ENCODE measurements around the gene RASSF7.

The RASSF7 gene

DNA sequence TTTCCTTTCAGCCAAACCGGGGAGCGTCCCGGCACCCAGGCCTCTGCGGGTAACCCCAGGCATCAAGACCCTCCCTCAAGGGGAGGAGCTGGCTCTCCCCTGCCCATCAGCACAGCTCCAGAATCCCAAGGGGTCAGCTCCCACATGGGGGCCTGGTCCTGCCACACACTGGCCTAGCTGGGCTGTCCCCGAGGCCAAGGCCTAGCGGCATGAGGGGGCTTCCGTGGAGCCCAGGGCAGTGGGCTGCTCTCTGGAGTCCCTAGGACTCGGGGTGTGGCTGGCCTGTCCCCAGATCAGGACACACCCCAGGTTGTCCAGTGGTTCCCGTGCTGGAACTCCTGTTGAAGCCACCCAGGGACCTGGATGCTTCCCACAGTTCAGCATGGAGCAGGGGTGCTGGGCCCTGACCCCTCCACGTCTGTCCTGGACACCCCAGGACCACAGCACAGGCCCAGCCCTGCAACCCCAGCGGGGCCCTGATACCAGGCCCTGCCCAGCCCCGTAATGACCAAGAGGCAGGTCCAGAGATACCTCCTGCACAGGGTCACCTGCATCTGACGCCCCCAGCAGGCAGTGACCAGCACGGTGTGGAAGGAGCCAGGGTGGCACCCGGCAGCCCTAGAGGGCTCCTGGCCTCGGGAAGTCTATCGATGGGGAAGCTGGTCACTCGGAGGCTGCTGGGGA, 30.9 kb upstream of the RASSF7 start:
- no peak overlapping the region for H3K9ac ChIP-seq (ENCODE audit: low read depth, low read length)
- no peaks in the 10 kb centered on the region for H3K4me1 ChIP-seq (ENCODE audit: insufficient read depth, low read length)
- peaks cover 3% of the 10 kb centered on the region; the same call in 1 of the 2 replicates for H3K36me3 ChIP-seq (ENCODE audit: insufficient read depth, low read length)
- no peaks in the 10 kb centered on the region for H3K9me3 ChIP-seq (ENCODE audit: control insufficient read depth, insufficient read depth, low read length)

- Histone ChIP-seq H3K9ac (ENCODE audit: low read depth, low read length) (no peak overlapping the region), H3K4me1 (ENCODE audit: insufficient read depth, low read length) (no peaks in the 10 kb centered on the region), H3K36me3 (ENCODE audit: insufficient read depth, low read length) (peaks cover 3% of the 10 kb centered on the region; the same call in 1 of the 2 replicates), H3K9me3 (ENCODE audit: control insufficient read depth, insufficient read depth, low read length) (no peaks in the 10 kb centered on the region)
These were observed 29.6 kb upstream of the RASSF7 start for GRCh38 chr11:530960-531831.

GRCh38 chr11:531919-532526, 28.7 kb upstream of the RASSF7 start:
- H3K4me1 ChIP-seq (ENCODE audit: insufficient read depth, low read length) = no peaks in the 10 kb centered on the region
- no peaks in the 10 kb centered on the region for H3K9me3 ChIP-seq (ENCODE audit: control insufficient read depth, insufficient read depth, low read length)
- peaks cover 3% of the 10 kb centered on the region; the same call in 1 of the 2 replicates for H3K36me3 ChIP-seq (ENCODE audit: insufficient read depth, low read length)
- H3K9ac ChIP-seq (ENCODE audit: low read depth, low read length) = no peak overlapping the region

- Histone ChIP-seq H3K9ac (ENCODE audit: low read depth, low read length) (no peak overlapping the region), H3K4me1 (ENCODE audit: insufficient read depth, low read length) (no peaks in the 10 kb centered on the region), H3K9me3 (ENCODE audit: control insufficient read depth, insufficient read depth, low read length) (no peaks in the 10 kb centered on the region), H3K36me3 (ENCODE audit: insufficient read depth, low read length) (peaks cover 3% of the 10 kb centered on the region; the same call in 1 of the 2 replicates)
These were observed 28.2 kb upstream of the RASSF7 start for GRCh38 chr11:532527-532985.

DNA sequence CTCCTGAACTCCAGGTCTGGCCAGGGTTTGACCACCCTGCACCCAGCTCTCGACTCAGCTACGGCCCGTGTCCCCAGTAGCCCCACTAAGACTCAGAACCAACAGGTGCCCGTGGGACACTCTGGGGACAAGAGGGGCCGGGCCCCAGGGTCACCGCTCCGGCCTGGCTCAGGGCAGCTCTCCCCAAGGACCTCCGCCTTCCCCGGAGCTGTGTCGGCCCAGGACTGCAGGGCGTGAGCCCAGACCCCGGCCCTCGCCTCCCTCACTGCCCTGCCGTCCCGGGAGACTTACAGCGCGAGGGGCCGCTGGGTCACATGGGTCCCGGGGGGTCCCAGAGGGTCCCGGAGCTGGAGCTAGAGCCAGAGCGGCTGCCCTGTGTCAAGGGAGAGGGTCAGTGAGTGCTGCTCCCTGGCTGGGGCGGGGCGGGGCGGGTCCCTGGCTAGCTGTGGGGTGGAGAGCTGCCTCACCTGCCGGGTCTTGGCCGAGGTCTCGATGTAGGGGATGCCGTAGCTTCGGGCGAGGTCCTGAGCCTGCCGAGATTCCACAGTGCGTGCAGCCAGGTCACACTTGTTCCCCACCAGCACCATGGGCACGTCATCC, 27.7 kb upstream of the RASSF7 start:
- Histone ChIP-seq H3K36me3 (ENCODE audit: insufficient read depth, low read length) (peaks cover 3% of the 10 kb centered on the region; the same call in 1 of the 2 replicates), H3K4me1 (ENCODE audit: insufficient read depth, low read length) (no peaks in the 10 kb centered on the region), H3K9me3 (ENCODE audit: control insufficient read depth, insufficient read depth, low read length) (no peaks in the 10 kb centered on the region), H3K9ac (ENCODE audit: low read depth, low read length) (no peak overlapping the region)

DNA sequence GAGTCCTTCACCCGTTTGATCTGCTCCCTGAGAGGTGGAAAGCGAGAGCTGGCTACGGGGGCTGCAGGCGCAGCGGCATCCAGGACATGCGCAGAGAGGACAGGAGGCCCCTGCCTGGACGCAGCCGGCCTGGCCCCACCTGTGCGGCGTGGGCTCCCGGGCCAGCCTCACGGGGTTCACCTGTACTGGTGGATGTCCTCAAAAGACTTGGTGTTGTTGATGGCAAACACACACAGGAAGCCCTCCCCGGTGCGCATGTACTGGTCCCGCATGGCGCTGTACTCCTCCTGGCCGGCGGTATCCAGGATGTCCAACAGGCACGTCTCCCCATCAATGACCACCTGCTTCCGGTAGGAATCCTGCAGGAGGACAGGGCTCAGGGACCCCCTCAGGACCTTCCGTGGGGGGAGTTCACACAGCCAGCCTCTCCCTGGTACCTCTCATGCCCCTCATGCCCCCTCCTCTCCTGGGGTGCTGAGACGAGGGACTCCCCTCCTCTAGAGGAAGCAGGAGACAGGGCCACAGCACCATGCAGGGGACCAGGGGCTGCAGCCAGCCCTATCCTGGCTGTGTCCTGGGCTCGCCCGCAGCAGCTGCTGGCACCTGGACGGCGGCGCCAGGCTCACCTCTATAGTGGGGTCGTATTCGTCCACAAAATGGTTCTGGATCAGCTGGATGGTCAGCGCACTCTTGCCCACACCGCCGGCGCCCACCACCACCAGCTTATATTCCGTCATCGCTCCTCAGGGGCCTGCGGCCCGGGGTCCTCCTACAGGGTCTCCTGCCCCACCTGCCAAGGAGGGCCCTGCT, 27.0 kb upstream of the RASSF7 start:
- H3K9ac ChIP-seq (ENCODE audit: low read depth, low read length) = peak overlapping the region; percentile 85; the same call in 1 of the 2 replicates
- H3K36me3 ChIP-seq (ENCODE audit: insufficient read depth, low read length) = peaks cover 3% of the 10 kb centered on the region; the same call in 1 of the 2 replicates
- H3K9me3 ChIP-seq (ENCODE audit: control insufficient read depth, insufficient read depth, low read length) = no peaks in the 10 kb centered on the region
- no peaks in the 10 kb centered on the region for H3K4me1 ChIP-seq (ENCODE audit: insufficient read depth, low read length)

GRCh38 chr11:534396-535209, 26.2 kb upstream of the RASSF7 start:
- Histone ChIP-seq H3K36me3 (ENCODE audit: insufficient read depth, low read length) (peaks cover 3% of the 10 kb centered on the region; the same call in 1 of the 2 replicates), H3K9ac (ENCODE audit: low read depth, low read length) (peak overlapping the region; percentile 85), H3K4me1 (ENCODE audit: insufficient read depth, low read length) (no peaks in the 10 kb centered on the region), H3K9me3 (ENCODE audit: control insufficient read depth, insufficient read depth, low read length) (no peaks in the 10 kb centered on the region)

- no peaks in the 10 kb centered on the region for H3K4me1 ChIP-seq (ENCODE audit: insufficient read depth, low read length)
- peaks cover 3% of the 10 kb centered on the region; the same call in 1 of the 2 replicates for H3K36me3 ChIP-seq (ENCODE audit: insufficient read depth, low read length)
- H3K9ac ChIP-seq (ENCODE audit: low read depth, low read length) = peak overlapping the region; percentile 85; the same call in 1 of the 2 replicates
- H3K9me3 ChIP-seq (ENCODE audit: control insufficient read depth, insufficient read depth, low read length) = no peaks in the 10 kb centered on the region
These were observed 25.6 kb upstream of the RASSF7 start for GRCh38 chr11:535210-535518.

- H3K36me3 ChIP-seq (ENCODE audit: insufficient read depth, low read length) = peaks cover 3% of the 10 kb centered on the region; the same call in 1 of the 2 replicates
- no peaks in the 10 kb centered on the region for H3K4me1 ChIP-seq (ENCODE audit: insufficient read depth, low read length)
- peak within 1 kb of the TSS; percentile 93 for H3K9ac ChIP-seq (ENCODE audit: low read depth, low read length)
- H3K9me3 ChIP-seq (ENCODE audit: control insufficient read depth, insufficient read depth, low read length) = no peaks in the 10 kb centered on the region
These were observed 25.0 kb upstream of the RASSF7 start, which contains the start of gene HRAS for GRCh38 chr11:535519-536454. Gene HRAS (minus strand): TSS chr11:535576.

DNA sequence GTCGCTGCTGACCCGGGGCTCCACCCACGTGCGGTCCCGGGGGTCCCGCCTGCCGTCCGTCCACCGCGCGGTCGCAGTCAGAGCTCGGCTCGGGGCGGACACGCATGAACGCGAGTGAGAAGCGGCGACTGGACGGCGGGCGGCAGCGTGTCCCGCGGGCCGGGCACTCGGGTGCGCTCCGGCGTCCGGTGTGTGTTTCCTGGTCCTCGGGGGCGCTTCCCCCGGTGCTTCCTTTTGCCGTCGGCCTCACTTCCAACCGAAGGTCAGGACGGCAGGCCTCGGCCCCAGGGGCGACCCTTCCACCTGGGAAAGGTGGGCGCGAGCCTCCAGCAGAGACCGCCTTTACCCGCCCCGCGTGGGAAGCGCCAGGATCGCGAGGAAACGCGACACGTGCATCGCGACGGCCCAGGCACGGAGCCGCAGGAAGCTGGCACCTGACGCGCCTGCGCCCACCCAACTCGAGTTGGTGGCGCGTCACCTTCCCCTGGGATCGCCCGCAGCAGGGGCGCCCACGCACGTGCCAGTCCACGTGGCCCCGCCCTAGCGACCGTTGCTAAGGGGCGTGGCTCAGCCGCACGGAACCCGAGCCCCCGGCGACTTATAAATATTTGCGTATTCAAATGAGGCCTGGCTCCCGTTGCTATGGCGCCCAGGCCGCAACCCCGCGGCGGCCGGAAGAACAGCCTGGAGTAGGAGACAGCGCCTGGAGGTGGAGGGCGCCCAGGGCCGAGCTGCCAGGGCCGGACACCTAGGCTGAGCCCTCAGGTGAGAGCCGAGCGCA, 23.7 kb upstream of the RASSF7 start, which contains the start of gene LRRC56:
LRRC56 (plus strand) TSS at position 687 of the 781 bp plus-strand sequence. CDS start 3,158 bp downstream, outside the sequence.
- H3K36me3 ChIP-seq (ENCODE audit: insufficient read depth, low read length) = peaks cover 3% of the 10 kb centered on the region; the same call in 1 of the 2 replicates
- H3K4me1 ChIP-seq (ENCODE audit: insufficient read depth, low read length) = no peaks in the 10 kb centered on the region
- no peaks in the 10 kb centered on the region for H3K9me3 ChIP-seq (ENCODE audit: control insufficient read depth, insufficient read depth, low read length)
- H3K9ac ChIP-seq (ENCODE audit: low read depth, low read length) = peak within 1 kb of the TSS; percentile 93

DNA sequence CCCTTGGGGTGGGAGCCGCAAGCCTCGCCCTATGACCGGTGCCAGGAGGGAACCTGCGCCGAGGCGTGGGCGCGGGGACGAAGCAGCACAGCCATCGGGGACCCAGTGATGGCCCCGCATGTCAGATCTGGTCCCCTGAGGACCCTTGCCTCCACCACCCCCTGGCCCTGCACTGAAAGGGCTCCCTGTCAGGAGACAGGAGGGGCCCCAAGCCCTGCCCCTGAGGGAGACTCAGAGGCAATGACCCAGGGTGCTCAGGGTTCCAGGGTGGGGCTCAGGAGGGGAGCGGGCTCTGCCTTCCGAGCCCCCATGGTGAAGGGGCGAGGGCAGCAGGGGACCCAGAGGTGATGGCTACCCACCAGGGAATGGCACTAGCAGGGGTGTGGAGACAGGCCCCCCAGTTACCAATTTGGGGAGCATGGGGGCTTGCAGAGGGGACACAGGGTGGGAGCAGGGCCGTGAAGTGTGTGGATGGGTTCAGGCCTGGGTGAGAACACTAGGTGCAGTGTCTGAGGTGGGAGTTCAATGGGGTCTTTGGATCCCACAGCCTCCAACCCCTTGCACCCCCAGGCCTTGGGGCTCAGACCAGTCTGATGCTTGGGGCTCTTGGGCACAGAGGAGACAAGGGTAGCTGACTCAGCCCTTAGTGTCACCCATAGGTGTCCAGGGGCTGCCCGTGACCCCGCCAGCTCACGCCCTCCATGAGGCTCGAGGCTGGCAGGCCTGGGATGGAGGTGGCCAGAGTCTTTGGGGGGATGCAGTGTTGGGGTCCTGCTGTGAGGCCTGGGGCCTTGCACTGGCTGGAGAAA, 22.9 kb upstream of the RASSF7 start:
- Histone ChIP-seq H3K4me1 (ENCODE audit: insufficient read depth, low read length) (no peaks in the 10 kb centered on the region), H3K9me3 (ENCODE audit: control insufficient read depth, insufficient read depth, low read length) (no peaks in the 10 kb centered on the region), H3K9ac (ENCODE audit: low read depth, low read length) (peak overlapping the region; percentile 93), H3K36me3 (ENCODE audit: insufficient read depth, low read length) (peaks cover 3% of the 10 kb centered on the region; the same call in 1 of the 2 replicates)
